ENCODE data around the gene ZNF512B.

- TF ChIP-seq, protein P1, sequence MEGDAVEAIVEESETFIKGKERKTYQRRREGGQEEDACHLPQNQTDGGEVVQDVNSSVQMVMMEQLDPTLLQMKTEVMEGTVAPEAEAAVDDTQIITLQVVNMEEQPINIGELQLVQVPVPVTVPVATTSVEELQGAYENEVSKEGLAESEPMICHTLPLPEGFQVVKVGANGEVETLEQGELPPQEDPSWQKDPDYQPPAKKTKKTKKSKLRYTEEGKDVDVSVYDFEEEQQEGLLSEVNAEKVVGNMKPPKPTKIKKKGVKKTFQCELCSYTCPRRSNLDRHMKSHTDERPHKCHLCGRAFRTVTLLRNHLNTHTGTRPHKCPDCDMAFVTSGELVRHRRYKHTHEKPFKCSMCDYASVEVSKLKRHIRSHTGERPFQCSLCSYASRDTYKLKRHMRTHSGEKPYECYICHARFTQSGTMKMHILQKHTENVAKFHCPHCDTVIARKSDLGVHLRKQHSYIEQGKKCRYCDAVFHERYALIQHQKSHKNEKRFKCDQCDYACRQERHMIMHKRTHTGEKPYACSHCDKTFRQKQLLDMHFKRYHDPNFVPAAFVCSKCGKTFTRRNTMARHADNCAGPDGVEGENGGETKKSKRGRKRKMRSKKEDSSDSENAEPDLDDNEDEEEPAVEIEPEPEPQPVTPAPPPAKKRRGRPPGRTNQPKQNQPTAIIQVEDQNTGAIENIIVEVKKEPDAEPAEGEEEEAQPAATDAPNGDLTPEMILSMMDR (IDR thresholded peaks at IDR 0.05 in 4 of 5, conservative IDR thresholded peaks at IDR 0.05 in 1 of 5): no peak
- no peak for TF ChIP-seq POLR2A (IDR thresholded peaks at IDR 0.05)
Observed at GRCh38 chr20:64015635-64016034, 45.9 kb upstream of the ZNF512B start.
